Kidney glomerular epithelial cell (primary cell): ENCODE results near the gene NT5C3B.

ENCODE experiments used
- DNase-seq: peaks from one replicate; lab custom pipeline; 2025; lab: John Stamatoyannopoulos, UW

Gene NT5C3B

DNA sequence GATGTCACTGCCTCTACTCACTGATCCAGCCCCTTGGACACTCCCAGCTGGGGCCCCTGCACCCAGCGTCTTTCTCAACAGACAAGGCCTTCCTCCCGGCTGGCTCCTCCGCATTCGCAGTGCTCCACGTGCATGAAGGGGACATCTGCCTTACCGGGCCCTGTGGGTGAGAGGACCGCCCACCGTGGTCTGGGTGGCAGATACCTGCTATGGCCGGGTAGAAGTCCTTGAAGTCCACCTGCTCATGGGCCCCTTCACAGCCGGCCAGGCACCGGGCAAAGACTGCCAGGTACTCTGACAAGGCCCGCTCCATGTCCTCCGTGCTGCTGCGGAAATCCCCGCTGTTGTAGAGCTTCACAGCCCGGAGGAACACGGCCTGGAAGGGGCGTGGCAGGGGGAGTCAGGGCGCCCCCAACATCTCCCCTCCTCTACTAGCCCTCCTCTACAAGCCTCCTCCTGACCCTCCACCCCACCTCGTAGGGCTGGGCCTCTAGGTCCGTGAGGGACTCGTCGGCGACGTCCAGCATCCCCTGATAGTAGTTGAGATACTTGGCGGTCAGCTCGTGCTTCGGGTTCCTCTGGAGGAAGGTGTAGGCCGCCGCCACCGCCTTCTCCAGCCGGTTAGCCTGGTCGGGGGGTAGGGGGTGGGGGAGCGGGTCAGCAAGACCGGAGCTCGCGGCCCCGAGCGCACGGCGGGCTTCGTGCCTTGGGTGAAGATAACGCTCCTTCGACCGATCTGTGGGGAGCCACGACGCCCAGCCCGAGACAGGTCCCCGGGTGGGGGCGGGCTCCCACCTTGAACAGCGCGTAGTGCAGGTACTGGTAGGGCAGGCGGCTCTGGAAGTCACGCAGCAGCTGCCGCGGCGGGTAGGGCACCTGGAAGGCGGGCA, 25.1 kb downstream of the NT5C3B start:
- DNase-seq, result no peak

DNA sequence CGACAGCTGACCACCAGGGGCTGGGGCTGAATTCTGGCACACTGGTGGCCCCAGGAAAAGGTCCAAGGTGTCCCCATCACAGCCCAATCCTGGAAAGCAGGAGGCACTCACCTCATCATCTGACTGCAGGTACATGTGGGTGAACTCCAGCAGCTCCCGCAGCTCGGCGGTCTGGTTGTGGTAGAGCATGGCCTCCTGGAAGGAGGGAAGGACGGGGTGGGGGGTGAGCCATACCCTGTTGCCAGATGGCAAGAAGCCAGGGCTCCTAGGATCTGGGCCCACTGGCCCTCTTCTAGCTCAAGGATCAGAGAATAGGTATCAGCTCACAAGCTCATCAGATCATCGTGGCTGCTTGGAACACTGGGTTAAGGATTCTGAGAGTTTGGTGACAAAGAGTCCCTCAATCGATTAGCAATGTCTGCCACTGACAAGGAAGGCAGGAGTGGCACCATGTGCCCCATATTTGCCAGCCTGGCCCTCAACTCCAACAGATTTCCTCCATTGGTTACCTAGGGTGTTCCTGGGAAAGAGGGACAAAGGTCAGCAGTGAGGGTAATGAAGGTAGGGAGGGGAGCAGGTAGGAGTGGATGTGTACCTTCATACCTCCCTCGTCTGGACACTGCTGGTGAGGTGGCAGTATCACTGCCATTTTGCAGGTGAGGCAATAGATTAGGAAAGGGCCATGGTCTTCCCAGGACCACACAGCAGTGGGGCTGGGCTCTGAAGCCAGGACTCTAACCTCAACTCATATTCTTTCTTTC, 29.2 kb downstream of the NT5C3B start:
- no peak for DNase-seq

- DNase-seq, result no peak
Measured at GRCh38 chr17:41803049-41804020, 32.7 kb downstream of the NT5C3B start.

GRCh38 chr17:41801374-41802271, 34.4 kb downstream of the NT5C3B start:
- peak; percentile 98 for DNase-seq

GRCh38 chr17:41800601-41801373, 35.2 kb downstream of the NT5C3B start:
- DNase-seq, result peak; percentile 73

GRCh38 chr17:41799366-41799765, 36.7 kb downstream of the NT5C3B start:
- no peak for DNase-seq

DNA sequence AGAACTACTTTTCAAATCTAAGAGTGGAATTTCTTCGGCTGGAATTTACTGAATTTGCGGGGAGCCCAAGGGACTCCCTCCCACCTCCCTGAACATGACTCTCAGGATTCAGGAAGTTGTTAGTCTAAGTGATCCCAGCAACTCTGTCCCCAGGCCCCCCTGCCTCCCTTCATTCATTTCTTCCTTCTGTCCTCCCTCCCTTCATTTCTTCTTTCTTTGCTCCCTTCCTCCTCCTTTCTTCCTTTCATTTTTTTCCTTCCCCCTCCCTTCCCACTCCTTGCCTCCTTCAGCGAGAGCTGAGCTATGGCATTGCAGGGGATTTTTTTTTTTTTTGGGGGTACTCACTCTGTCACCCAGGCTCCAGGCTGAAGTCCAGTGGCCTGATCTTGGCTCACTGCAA, 38.7 kb downstream of the NT5C3B start:
- DNase-seq, result no peak

DNA sequence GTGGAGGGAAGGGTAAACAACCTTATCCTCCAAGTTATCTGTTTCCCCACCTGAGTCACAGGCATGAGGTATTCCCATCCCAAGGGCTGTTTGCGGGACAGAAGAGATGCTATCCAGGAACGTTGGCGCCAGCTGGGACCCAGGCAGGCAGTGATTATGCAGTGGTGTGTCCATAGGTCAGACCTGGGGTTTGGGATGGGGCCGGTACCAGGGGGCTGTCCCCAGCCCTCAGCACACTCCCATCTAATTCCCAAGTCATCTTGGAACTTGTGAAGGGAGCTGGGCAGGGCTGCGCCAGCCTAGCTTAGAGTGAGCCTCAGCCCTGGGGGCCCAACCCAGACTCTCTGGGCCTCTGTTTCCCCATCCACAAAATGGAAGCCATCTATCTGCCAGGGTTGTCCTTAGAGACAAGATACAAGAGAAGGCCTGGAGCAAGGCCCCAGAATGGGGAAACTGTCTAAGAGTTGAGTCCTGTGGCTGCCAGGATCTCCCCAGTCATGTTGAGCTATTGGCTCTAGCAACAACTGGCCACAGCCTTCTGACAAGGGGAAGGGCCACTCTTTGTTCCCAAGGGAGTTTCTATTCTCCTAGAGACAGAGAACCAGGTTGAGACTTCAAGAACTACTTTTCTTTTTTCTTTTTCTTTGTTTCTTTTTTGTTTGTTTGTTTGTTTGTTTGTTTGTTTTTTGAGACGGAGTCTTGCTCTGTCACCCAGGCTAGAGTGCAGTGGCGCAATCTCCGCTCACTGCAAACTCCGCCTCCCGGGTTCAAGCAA, 39.7 kb downstream of the NT5C3B start:
- DNase-seq, result no peak

GRCh38 chr17:41794540-41794975, 41.5 kb downstream of the NT5C3B start:
- no peak for DNase-seq

- DNase-seq, result no peak
Measured at GRCh38 chr17:41793784-41794539, 42.1 kb downstream of the NT5C3B start.

- DNase-seq, result peak; percentile 77
Measured at GRCh38 chr17:41792845-41793783, 42.9 kb downstream of the NT5C3B start.

GRCh38 chr17:41787021-41787418, 49.0 kb downstream of the NT5C3B start:
- DNase-seq, result no peak

GRCh38 chr17:41786227-41787020, 49.6 kb downstream of the NT5C3B start, which contains the start of gene JUP:
Gene JUP (minus strand): TSS chr17:41786711. CDS start chr17:41771854, 14,857 bp downstream.
- DNase-seq, result peak; percentile 100

GRCh38 chr17:41785859-41786226, 50.2 kb downstream of the NT5C3B start:
- DNase-seq, result peak; percentile 8

- DNase-seq, result peak; percentile 36
Measured at GRCh38 chr17:41785091-41785858, 50.8 kb downstream of the NT5C3B start.
